Stimulated activated effector memory CD8-positive, alpha-beta T cell treated with anti-CD3 and anti-CD28 coated beads, Interleukin-12 subunit alpha, Interleukin-12 subunit beta, amount 100 ng/mL, for 72 hours (primary cell): Measurements from ENCODE around the gene TMEM170B.
"Not testable (repeated sequence)": the region's sequence is repeated elsewhere in the genome, so short reads cannot be mapped to it uniquely, and the experiment has no call there.

ENCODE experiments used
- ATAC-seq: fragments of 150-1000 bp; cut with Tn5 transposase; 2 replicates; pipeline ENCODE4 v1.10.0; 2021
- DNase-seq, 2 donors: peaks; one replicate each; pipeline ENCODE4 v3.0.0; 2021 to 2022; ENCODE audit warnings: low spot score in 2 of 2
- H3K27ac Mint-ChIP-seq: one replicate; pipeline ENCODE4 v1.8.0; 2022; ENCODE audit warnings: mild to moderate bottlenecking, mixed read lengths
- H3K36me3 Mint-ChIP-seq: one replicate; pipeline ENCODE4 v1.8.0; 2022; ENCODE audit warnings: mild to moderate bottlenecking, mixed read lengths
- H3K4me1 Mint-ChIP-seq: one replicate; pipeline ENCODE4 v1.8.0; 2022; ENCODE audit warnings: mixed read lengths
- H3K4me3 Mint-ChIP-seq: one replicate; pipeline ENCODE4 v1.8.0; 2022; ENCODE audit warnings: mild to moderate bottlenecking, mixed read lengths
- H3K9me3 Mint-ChIP-seq: one replicate; pipeline ENCODE4 v1.8.0; 2022; ENCODE audit warnings: mixed read lengths

Gene TMEM170B

DNA sequence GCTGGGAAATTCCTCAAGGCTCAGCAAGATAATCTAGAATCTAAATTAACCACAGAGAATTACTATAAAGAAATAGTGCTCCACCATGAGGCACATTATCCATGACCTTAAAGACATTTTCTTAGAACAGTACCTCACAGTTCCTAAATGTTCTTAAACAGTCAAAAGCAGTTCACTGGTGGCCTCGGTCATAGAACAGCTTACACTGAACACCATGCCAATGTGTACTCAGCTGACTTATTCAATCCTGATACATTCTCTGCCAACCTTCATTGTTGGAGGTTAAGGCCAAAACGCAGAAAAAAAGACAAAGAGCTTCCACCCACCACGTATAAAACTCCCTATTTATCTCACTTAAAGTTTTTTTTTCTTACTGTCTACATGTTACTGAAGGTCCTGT lies 21.8 kb upstream of the TMEM170B start:
- Mint-ChIP-seq H3K4me3 (no peak overlapping the region), H3K36me3 (no peaks in the 10 kb centered on the region), H3K27ac (no peak overlapping the region), H3K9me3 (no peaks in the 10 kb centered on the region), H3K4me1 (no peaks in the 10 kb centered on the region)
- ATAC-seq (no peak), DNase-seq (no peak)

DNA sequence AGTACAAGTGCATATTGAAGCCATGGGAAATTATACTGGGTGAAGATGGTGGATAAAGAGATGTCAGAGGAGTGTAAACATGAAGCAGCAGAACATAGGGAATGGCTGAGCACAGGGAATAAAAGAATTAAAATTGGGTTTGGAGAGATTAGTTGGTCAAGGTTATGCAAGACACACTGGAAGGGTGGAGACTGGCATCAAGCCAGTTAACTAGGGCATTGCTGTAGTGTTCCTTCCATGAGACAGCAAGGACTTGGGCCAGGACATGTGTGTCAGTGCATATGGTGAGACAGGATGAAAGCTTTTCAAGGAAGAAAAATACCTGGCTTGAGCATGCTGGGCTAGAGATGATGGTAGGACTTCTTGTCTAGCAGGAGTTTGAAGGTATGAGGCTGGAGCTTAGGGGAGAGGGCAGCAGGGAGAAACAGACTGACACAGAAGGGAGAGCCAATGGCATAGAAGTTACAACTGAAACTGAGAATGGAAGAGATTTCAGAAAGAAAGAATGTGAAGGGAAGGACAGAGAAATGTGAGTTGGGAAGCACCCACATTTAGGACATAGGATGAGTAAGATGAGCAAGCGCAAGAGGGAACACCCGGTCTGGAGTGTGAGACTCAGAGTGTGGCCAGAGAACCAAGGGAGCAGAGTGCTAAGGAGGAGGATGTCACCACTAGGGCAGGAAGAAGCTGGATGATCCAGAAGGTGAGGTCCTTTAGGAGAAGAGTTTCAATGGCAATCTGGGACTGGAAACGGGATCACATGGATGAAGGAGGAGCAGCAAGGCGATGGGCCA lies 14.5 kb upstream of the TMEM170B start:
- Mint-ChIP-seq H3K4me1 (no peaks in the 10 kb centered on the region), H3K9me3 (no peaks in the 10 kb centered on the region), H3K27ac (no peak overlapping the region), H3K36me3 (no peaks in the 10 kb centered on the region), H3K4me3 (no peak overlapping the region)
- DNase-seq, result no peak
- ATAC-seq, result no peak

DNA sequence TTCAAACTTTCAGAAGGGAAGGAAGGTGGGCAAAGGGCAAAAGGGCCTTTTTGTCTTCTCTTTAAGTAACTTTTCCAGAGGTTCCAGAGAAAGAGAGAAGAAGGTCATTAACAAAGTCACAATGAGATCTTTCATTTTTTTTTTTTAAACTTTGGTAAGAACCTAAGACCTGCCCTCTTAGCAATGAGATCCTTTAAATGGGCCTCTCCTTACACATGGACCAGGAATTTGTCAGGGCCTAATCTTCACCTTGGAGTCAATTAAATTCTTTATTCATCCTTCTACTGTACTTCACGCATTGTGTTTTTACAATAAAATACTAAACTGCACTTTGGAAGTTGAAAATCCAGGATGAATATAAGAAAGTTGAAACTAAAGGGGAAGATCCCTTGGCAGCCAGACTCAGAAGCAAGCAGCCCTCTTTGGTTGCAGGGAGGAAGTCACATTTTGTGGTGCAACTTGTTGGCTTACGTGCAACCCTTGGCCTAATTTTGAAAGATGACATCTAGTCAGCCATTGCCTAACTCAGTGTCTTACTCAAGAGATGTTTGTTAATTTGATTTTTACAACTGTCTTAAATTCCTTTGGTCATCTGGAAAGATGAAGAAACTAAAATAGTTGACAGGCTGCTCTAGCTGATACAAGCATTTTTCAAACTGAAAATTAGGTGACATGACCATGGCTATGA lies 11.9 kb upstream of the TMEM170B start:
- DNase-seq, result no peak
- peak; percentile 75 for ATAC-seq
- Mint-ChIP-seq H3K27ac (no peak overlapping the region), H3K4me1 (no peaks in the 10 kb centered on the region), H3K36me3 (no peaks in the 10 kb centered on the region), H3K4me3 (no peak overlapping the region), H3K9me3 (no peaks in the 10 kb centered on the region)

DNA sequence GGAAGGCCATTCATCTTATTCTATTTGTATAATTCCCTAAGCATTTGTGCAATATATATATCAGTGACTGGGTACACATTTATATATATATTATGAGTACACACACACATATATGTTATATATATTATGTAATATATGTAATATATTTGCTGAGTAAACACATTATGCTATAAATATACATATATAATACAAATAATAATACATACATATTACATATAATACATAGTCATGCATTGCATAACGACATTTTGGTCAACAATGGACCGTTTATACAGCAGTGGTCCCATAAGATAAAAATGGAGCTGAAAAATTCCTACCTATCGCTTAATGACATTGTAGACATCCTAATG lies 11.4 kb upstream of the TMEM170B start:
- no peak for DNase-seq
- no peak for ATAC-seq
- Mint-ChIP-seq H3K36me3 (no peaks in the 10 kb centered on the region), H3K27ac (no peak overlapping the region), H3K9me3 (no peaks in the 10 kb centered on the region), H3K4me1 (no peaks in the 10 kb centered on the region), H3K4me3 (no peak overlapping the region)

DNA sequence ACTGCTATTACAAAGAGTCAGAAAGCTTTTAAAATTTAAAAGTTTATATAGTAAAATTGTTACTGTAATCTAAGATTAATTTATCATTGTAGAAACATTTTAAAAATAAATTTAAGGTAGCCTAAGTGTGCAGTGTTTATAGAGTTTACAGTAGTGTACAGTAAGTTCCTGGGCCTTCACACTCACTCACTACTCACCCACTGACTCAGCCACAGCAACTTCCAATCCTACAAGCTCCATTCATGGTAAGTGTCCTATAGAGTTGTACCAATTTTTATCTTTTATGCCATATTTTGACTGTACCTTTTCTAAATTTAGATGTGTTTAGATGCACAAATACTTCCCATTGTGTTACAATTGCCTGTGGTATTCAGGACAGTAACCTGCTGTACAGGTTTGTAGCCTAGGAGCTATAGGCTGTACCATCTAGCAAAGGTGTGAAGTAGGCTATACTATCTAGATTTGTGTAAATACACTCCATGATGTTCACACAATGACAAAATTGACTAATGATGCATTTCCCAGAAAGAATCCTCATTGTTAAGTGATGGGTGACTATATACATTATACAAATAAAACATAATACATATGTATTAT lies 10.2 kb upstream of the TMEM170B start:
- DNase-seq (no peak), ATAC-seq (peak; percentile 47)
- no peak overlapping the region for H3K4me3 Mint-ChIP-seq
- no peaks in the 10 kb centered on the region for H3K36me3 Mint-ChIP-seq
- no peaks in the 10 kb centered on the region for H3K9me3 Mint-ChIP-seq
- no peak overlapping the region for H3K27ac Mint-ChIP-seq
- H3K4me1 Mint-ChIP-seq, result no peaks in the 10 kb centered on the region

DNA sequence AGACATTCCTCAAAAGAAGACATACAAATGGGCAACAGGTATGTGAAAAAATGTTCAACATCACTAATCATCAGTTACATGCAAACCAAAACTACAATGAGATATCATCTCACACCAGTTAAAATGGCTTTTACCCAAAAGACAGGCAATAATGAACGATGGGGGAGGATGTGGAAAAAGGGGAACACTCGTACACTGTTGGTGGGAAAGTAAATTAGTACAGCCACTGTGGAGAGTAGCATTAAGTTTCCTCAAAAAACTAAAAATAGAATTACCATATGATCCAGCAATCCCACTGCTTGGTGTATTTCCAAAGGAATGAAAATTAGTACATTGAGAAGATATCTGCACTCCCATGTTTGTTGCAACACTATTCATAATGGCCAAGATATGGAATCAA lies 8.6 kb upstream of the TMEM170B start:
- Mint-ChIP-seq H3K9me3 (no peaks in the 10 kb centered on the region), H3K4me3 (no peak overlapping the region)
- no peak for DNase-seq

DNA sequence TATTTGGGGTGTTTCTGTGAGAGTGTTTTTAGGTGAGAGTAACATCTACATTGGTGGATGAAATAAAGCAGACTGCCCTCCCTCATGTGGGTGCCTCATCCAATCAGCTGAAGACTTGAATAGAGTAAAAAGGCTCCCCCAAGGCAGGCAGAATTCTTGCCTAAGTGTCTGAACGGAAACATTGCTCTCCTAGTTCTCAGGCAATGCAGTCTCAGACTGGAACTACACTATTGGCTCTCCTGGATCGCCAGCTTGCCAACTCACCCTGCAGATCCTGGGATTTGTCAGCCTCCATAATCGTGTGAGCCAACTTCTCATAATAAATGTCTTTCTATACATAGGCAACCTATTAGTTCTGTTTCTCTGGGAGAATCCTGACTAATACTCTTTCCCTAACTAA lies 5.5 kb upstream of the TMEM170B start:
- DNase-seq (no peak), ATAC-seq (no peak)
- Mint-ChIP-seq H3K27ac (no peak overlapping the region), H3K9me3 (no peaks in the 10 kb centered on the region), H3K4me1 (peaks cover 5% of the 10 kb centered on the region), H3K4me3 (no peak overlapping the region), H3K36me3 (no peaks in the 10 kb centered on the region)

More for the DNA sequence above, 8.6 kb upstream of the TMEM170B start:
- Mint-ChIP-seq H3K4me1 (no peaks in the 10 kb centered on the region), H3K36me3 (no peaks in the 10 kb centered on the region), H3K27ac (no peak overlapping the region)
- ATAC-seq, result no peak

DNA sequence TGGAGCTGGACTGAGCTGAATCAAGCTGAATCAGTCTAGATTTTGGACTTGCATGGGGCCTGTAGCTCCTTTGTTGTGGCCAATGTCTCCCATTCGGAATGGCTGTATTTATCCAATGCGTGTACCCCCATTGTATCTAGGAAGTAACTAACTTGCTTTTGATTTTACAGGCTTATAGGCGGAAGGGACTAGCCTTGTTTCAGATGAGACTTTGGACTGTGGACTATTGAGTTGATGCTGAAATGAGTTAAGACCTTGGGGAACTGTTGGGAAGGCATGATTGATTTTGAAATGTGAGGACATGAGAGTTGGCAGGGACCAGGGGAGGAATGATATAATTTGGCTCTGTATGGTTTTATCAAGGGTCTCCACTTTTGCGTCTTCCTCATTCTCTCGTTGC lies 3.0 kb upstream of the TMEM170B start:
- Mint-ChIP-seq H3K4me3 (no peak overlapping the region), H3K4me1 (peaks cover 5% of the 10 kb centered on the region), H3K27ac (no peak overlapping the region), H3K9me3 (no peaks in the 10 kb centered on the region), H3K36me3 (no peaks in the 10 kb centered on the region)
- ATAC-seq, result no peak
- DNase-seq, result no peak

DNA sequence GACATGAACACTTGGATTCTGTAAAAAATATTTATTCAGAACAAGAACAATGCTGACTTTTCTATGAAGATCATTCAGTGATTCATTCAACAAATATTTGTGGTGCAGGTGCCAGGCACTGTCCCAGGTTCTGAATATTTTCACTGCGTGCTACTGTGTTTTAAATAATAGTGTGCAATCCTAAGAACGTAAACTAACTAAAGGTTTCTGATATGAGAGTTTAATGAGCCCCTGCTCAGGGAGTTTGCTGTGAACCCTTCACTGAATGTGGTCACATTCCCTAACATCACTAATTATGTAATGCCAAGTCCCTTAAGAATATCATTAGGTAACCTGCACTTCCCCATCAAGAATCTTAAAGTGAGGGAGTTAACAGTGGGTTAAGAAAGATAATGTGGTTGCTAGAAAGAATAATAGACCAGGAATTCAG lies 1.7 kb upstream of the TMEM170B start:
- DNase-seq, result no peak
- ATAC-seq, result no peak
- H3K4me1 Mint-ChIP-seq, result peaks cover 12% of the 10 kb centered on the region
- H3K27ac Mint-ChIP-seq, result no peak overlapping the region
- no peaks in the 10 kb centered on the region for H3K36me3 Mint-ChIP-seq
- H3K4me3 Mint-ChIP-seq, result no peak overlapping the region
- H3K9me3 Mint-ChIP-seq, result no peaks in the 10 kb centered on the region

DNA sequence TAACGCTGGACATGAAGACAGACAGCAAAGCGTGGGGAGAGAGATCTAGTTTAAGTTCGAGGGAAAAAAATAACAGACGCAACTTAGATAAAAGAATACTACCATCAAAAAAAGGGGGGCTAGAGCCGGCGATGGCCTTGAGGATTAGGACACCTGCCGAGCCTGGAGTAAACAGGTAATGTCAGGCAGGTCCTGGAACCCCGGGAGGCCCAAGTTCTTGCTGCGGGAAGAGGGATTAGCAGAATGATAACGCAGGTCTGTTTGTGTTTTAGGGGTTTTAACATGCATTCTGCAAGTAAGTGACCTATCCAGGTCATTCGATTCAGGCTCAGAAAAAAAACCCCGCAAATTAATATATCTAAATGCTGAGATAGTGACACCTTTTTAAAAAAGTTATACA lies 754 bp upstream of the TMEM170B start:
- ATAC-seq (no peak), DNase-seq (no peak)
- peak overlapping the region; percentile 77 for H3K4me3 Mint-ChIP-seq
- peaks cover 12% of the 10 kb centered on the region for H3K4me1 Mint-ChIP-seq
- peak overlapping the region; percentile 67 for H3K27ac Mint-ChIP-seq
- H3K36me3 Mint-ChIP-seq, result no peaks in the 10 kb centered on the region
- H3K9me3 Mint-ChIP-seq, result no peaks in the 10 kb centered on the region

DNA sequence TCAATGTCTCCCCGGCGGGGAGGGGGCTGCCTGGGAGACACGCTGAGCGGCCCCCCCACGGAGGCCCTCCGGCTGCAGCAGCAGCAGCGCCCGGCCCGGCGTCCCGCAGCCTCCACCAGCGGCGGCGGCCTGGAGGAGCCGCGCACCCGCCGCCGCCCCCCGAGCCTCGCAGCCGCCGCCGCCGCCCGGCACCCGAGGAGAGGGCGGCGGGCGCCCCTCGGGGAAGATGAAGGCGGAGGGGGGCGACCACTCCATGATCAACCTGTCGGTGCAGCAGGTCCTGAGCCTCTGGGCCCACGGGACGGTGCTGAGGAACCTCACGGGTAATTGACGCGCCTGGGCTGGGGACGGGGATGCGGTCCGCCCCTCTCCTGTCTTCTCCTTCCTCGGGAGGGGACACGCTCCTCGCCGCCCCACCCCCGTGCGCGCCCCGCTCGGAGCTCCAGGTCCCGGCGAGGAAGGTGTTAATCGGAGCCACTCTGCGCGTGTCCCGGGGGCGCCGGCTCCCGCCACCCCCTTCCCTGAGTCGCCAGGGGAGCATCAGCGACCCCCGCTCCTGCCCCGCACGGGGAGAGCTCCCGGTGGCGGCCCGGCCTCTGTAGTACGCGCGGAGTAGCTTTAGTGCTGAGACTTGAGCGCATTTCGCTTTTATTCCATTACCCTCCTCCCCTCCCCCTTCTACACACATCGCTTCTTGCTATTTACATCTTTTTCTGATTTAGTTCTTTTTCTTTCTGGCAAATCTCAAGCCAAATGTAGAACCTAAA lies 686 bp downstream of the TMEM170B start:
- H3K36me3 Mint-ChIP-seq, result no peaks in the 10 kb centered on the region
- H3K4me3 Mint-ChIP-seq, result peak overlapping the region; percentile 77
- DNase-seq (peak; percentile 20 to 63), ATAC-seq (peak; percentile 26)
- H3K27ac Mint-ChIP-seq, result peak overlapping the region; percentile 54
- H3K4me1 Mint-ChIP-seq, result peaks cover 12% of the 10 kb centered on the region
- no peaks in the 10 kb centered on the region for H3K9me3 Mint-ChIP-seq

DNA sequence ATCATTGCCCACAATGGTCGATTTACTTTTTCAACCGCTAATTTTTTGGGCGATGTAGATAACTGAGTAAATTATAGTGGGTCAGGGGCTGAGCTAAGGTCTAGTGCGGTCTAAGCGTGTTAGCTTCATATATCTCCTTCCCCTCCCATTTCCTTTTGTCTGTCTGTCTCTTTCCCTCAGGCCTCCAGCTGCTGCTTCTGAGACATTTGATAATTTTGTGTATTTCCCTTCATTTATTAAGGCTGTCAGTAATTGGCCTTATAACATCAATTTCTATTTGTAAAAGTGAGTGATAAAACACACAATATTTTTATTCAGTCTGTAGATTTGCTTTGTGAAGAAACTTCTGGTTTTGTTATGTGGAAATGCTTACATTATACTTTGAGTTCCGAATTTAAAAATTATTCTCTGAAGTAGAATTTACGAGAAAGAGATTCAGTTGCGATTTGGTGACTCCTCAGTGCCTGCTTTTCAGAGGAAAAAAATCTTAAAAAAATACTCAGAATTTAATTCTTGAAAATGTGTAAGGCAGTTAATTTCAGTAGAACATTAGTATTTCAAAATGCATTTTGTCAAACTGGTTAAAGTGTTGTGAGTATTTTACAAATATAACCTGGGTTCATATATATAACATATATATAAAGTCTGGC lies 1.4 kb downstream of the TMEM170B start:
- ATAC-seq, result no peak
- Mint-ChIP-seq H3K4me1 (peaks cover 12% of the 10 kb centered on the region), H3K27ac (peak overlapping the region; percentile 54), H3K4me3 (peak overlapping the region; percentile 77), H3K9me3 (no peaks in the 10 kb centered on the region), H3K36me3 (no peaks in the 10 kb centered on the region)
- no peak for DNase-seq

DNA sequence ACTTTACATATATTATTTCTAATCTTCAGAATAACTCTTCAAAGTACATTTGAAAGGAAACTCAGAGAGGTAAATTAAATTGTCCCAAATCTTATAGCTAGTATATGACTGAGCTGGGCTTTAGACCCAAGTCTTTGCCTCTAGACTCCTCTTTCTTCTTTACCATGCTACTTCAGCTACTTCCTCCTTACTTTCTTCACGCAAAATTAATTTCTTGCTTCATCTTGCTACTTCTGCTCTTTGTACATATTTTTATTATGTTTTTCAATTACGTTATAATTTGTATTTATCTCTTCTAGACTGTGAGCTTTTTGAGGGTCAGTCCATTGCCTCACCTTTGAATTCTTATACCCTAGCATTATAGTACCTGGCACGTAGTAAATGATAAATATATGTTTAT lies 5.3 kb downstream of the TMEM170B start:
- Mint-ChIP-seq H3K4me1 (peaks cover 7% of the 10 kb centered on the region), H3K4me3 (no peak overlapping the region), H3K9me3 (no peaks in the 10 kb centered on the region), H3K36me3 (no peaks in the 10 kb centered on the region), H3K27ac (no peak overlapping the region)
- ATAC-seq, result no peak
- no peak for DNase-seq

DNA sequence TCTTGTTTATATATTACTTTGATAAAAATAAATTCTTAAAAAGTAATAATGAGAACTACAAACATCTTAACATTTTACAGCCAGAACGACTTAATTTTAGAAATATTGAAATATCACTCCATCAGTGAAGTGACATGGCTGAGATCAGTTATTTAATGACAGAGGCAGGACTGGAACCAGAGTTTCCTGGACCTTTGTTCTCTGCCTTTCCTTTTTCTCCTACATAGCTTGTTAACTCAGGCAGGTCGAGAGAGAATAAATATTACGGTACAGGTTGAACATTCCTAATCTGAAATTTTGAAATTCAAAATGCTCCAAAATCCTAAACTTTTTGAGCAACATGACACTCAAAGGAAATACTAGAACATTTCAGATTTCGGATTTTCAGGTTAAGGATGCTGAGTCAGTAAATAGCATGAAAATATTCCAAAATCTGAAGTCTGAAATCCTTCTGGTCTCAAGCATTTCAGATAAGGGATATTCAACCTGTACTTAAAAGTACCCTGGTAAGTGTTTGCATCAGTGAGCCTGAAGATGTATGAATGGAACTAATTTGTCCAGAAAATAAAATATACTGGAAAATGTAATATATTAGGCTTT lies 6.5 kb downstream of the TMEM170B start:
- DNase-seq (no peak), ATAC-seq (no peak)
- Mint-ChIP-seq H3K36me3 (no peaks in the 10 kb centered on the region), H3K4me3 (no peak overlapping the region), H3K4me1 (peaks cover 7% of the 10 kb centered on the region), H3K9me3 (no peaks in the 10 kb centered on the region), H3K27ac (no peak overlapping the region)

DNA sequence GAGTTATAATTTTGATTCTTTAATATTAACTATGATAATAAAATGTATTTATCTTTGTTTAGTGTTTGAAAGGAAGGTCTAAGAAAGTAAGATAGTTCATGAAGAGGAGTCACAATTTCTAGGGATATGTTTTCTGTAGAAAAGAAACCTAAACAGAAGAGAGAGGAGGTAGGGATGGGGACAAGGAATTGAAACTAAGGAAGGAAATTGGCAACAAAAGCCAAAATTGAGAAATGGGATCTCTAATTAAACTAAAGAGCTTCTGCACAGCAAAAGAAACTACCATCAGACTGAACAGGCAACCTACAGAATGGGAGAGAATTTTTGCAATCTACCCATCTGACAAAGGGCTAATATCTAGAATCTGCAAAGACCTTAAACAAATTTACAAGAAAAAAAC lies 10.3 kb downstream of the TMEM170B start:
- not testable (repeated sequence) for H3K36me3 Mint-ChIP-seq, H3K9me3 Mint-ChIP-seq, H3K4me1 Mint-ChIP-seq, H3K4me3 Mint-ChIP-seq, DNase-seq, H3K27ac Mint-ChIP-seq, ATAC-seq
